Vagina (tissue), 2 donors: ENCODE measurements around the gene KCNH3.

Experiments used
- POLR2A ChIP-seq, 2 donors: fragments of 450-650 bp; IDR thresholded peaks; one replicate each; pipeline ENCODE4 v1.6.1; 2017; ENCODE audit warnings: antibody characterized with exemption in 2 of 2, mild to moderate bottlenecking in 2 of 2, moderate library complexity in 2 of 2
- TF ChIP-seq, protein P1 (sequence below), 3 experiments: fragments of 450-650 bp in 2 of 3; fragments of 200-600 bp in 1 of 3; sonication (generic) in 1 of 3; IDR thresholded peaks; one replicate each; pipeline ENCODE4 v1.5.1; 2017 to 2019; ENCODE audit warnings: antibody characterized with exemption in 3 of 3, mild to moderate bottlenecking in 2 of 3, moderate library complexity in 2 of 3

DNA sequence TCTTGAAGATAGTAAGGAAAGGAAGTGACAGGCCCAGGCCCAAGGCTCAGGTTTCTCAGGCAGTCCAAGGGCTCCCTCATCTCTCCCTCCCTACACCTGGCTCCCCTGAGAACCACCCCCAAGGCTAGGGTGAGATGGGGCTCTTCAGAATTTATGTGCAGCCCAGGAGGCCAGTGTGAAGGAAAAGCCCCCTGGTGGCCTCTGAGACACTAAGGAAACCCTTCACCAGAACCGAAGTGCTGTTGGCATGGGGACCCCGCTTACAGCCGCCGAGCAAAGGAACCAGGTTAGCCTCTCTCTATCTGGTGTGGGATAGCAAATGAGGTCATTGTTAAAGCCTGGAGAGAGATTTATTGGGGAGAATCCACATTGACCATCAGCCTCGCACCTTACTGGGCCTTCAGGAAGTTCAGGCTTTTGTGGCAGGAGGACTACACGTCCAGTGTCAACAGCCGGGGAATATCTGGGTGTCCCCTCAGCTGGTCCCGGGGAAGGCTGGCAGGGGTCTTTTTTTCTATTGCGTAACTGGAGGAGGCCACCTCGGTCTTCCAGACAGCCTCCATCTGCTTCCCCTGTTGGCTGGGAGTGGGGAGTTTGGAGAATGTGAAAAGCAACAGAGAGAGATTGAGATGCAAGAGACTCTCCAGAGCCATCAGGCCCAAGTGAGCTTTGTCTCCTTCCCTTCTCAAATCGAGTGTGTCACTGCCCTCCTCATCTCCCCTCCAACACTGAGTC is 48.5 kb downstream of the KCNH3 start:
- TF ChIP-seq POLR2A (IDR thresholded peaks at IDR 0.05), result no peak
- TF ChIP-seq, protein P1, sequence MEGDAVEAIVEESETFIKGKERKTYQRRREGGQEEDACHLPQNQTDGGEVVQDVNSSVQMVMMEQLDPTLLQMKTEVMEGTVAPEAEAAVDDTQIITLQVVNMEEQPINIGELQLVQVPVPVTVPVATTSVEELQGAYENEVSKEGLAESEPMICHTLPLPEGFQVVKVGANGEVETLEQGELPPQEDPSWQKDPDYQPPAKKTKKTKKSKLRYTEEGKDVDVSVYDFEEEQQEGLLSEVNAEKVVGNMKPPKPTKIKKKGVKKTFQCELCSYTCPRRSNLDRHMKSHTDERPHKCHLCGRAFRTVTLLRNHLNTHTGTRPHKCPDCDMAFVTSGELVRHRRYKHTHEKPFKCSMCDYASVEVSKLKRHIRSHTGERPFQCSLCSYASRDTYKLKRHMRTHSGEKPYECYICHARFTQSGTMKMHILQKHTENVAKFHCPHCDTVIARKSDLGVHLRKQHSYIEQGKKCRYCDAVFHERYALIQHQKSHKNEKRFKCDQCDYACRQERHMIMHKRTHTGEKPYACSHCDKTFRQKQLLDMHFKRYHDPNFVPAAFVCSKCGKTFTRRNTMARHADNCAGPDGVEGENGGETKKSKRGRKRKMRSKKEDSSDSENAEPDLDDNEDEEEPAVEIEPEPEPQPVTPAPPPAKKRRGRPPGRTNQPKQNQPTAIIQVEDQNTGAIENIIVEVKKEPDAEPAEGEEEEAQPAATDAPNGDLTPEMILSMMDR (IDR thresholded peaks at IDR 0.05), result no peak
